ENCODE measurements around the gene MEPCE. TPM values are rescaled to one million over a fixed set of nuclear protein-coding genes. Genes with fewer than 3 reads are reported as not detected.
A peak's percentile ranks its signal among the peaks of the same experiment; 100 is the strongest.

The MEPCE gene
- total RNA-seq, 1 experiment from 2014 or later: 49.7 TPM

DNA sequence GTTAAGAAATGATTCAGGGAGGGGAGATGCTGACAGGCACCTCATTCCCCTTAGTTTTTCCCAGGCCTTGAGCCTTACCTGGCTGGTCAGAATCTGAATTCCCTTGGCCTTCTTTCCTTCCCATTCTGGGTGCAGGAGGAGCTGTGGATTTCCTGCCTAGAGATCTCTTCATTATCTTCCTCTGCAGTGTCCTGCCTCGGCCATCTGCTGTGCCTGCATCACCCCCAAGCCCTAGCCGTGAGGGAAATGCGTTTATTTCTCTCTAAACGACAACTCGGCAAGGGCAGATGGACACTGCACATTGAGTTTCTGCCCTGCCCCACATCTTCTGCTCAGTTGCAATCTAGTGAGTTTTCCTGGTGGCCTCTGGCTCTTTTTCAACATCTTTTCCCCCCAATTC lies 27.8 kb upstream of the MEPCE start:
- no peak for DNase-seq (ENCODE audit: low read depth)

DNA sequence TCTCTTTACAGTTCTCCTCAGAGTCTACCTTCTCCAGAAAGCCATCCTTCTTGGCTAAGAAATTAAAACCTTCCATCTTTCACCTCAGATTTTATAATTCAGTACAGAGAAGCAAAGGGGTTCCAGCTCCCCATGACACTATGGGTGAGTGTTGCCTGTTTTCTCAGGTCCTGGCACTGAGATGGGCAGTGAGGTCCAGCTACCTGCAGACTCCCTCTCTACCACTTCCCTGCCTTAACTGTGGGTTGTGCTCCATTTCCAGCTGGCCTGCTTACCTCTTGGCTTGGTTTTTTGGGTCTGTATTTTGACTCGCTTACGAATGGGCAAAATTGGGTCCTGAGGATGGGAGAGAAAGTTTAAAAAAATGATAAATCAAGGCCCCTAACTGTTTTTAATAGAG lies 27.4 kb upstream of the MEPCE start:
- in situ Hi-C loops (cut with HindIII; ENCODE audit: low pct_unique_long_range_greater_than_20kb, low sequenced_read_pairs): no loop called here
- DNase-seq (ENCODE audit: low read depth): no peak

More for the DNA sequence above, 27.8 kb upstream of the MEPCE start:
- in situ Hi-C loops (cut with HindIII; ENCODE audit: low pct_unique_long_range_greater_than_20kb, low sequenced_read_pairs): no loop called here

DNA sequence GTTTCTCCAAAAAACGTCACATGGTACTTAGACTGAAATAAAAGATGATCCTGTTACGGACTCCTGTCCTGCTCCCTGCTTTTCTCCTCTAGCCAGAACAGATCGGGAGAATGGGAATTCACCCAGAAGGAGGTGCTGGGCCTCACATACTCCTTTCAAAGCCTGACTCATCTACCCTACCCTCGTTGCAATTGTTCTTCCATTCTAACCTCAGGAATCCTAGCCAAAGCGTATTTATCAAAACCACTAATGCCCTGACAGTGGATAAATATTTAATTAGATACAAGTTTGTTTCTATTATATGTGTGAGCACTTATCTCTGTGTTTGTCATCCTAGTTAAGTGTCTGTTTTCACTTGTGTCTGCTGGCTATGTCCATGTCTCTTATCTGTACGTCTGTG lies 22.9 kb upstream of the MEPCE start:
- peak; percentile 22 for DNase-seq (ENCODE audit: low read depth)
- in situ Hi-C loops (cut with HindIII; ENCODE audit: low pct_unique_long_range_greater_than_20kb, low sequenced_read_pairs): no loop called here

DNA sequence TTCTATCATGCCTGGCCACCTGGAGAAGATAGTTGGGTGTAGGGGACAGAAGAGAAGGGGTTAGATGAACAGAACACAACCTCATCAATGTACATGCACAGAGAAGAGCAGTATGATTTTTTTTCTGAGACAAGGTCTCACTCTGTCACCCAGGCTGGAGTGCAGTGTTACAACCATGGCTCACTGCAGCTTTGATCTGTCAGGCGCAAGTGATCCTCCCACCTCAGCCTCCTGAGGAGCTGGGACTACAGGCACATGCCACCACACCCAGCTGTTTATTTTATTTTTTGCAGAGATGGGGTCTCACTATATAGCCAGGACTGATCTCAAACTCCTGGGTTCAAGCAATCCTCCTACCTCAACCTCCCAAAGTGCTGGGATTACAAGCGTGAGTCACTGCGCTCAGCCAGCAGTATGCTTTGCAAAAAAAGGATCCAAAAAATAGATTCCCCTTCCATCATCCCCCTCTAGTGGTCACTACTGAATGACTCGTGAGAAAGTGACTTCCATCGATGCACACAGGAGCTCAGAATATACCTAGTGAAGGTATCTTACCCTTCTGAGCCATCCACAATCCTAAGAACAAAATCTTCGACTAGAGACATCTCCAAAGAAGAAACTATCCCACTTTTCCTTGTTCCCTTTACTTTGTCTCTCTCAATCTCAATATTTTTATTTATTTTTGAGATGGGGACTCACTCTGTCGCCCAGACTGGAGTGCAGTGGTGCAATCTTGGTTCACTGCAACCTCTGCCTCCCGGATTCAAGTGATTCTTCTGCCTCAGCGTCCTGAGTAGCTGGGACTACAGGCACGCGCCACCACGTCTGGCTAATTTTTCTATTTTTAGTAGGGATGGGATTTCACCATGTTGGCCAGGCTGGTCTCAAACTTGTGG lies 22.1 kb upstream of the MEPCE start:
- peak; percentile 61 for DNase-seq (ENCODE audit: low read depth)
- in situ Hi-C loops (cut with HindIII; ENCODE audit: low pct_unique_long_range_greater_than_20kb, low sequenced_read_pairs): no loop called here

DNA sequence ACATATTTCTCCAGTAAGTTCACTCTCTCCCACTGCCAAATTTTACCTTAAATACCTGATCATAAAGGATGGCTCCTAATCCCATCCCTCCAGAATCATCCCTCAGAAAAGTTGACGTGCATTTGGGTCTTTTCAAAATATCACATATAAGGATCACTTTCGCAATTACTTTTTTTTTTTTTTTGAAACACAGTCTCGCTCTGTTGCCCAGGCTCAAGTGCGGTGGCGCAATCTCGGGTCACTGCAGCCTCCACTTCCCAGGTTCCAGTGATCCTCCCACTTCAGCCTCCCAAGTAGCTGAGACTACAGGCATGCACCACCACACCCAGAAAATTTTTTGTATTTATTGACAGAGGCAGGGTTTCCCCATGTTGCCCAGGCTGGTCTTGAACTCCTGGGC lies 18.5 kb upstream of the MEPCE start:
- in situ Hi-C loops (cut with HindIII; ENCODE audit: low pct_unique_long_range_greater_than_20kb, low sequenced_read_pairs): no loop called here
- DNase-seq (ENCODE audit: low read depth): no peak

- in situ Hi-C loops (cut with HindIII; ENCODE audit: low pct_unique_long_range_greater_than_20kb, low sequenced_read_pairs): no loop called here
Measured at GRCh38 chr7:100413346-100413745, 16.3 kb upstream of the MEPCE start.

GRCh38 chr7:100413889-100414288 lies 15.7 kb upstream of the MEPCE start:
- no peak for DNase-seq (ENCODE audit: low read depth)
- in situ Hi-C loops (cut with HindIII; ENCODE audit: low pct_unique_long_range_greater_than_20kb, low sequenced_read_pairs): no loop called here

More at GRCh38 chr7:100413346-100413745, 16.3 kb upstream of the MEPCE start:
- no peak for DNase-seq (ENCODE audit: low read depth)

- DNase-seq (ENCODE audit: low read depth): no peak
- in situ Hi-C loops (cut with HindIII; ENCODE audit: low pct_unique_long_range_greater_than_20kb, low sequenced_read_pairs): no loop called here
Measured at GRCh38 chr7:100415448-100415847, 14.2 kb upstream of the MEPCE start.

GRCh38 chr7:100418930-100419659 lies 10.5 kb upstream of the MEPCE start:
- in situ Hi-C loops (cut with HindIII; ENCODE audit: low pct_unique_long_range_greater_than_20kb, low sequenced_read_pairs): no loop called here
- no peak for DNase-seq (ENCODE audit: low read depth)

DNA sequence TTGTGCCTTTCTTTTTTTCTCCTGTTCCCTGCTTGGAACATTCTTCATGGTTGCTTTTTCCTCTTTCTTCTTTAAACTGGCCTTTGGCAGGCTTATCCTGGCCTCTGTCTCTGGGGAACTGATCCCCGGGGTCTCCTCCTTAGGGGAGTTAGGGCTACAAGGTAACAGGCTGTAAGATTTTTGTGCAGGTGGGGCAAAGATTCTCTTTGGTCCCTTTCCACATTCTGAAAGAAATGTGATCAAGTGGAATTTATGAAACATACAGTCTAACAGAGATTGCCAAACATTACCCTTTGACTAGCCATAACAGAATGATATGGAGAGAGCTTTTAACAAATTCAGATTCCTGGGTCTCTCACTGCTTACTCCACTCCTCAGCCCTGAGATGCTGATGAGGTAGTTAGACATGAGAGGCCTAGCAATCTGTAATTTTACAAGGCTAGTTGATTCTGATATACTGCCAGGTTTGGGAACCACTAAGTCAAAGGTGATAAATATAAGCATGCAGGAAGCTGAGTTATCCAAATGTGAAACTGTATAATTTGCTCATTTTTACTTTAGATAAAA lies 9.9 kb upstream of the MEPCE start:
- in situ Hi-C loops (cut with HindIII; ENCODE audit: low pct_unique_long_range_greater_than_20kb, low sequenced_read_pairs): no loop called here
- no peak for DNase-seq (ENCODE audit: low read depth)

DNA sequence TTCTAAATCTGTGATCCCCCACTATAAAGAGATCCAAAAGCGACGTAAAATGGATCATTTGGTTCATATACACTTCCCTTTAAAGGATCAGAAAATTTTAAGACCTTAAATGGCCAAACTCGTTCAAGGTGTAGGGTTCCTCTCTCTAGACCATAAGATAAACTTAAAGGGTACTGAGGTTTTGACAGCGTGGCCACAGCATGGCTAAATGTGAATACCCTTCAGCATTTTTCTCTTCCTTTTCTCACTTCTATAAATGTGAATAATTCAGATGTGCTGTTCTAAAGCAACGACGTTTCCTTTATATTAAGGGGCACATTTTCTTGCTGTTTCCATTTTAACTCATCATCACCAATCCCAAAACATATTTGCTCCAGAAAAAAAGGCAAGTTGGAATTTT lies 6.3 kb upstream of the MEPCE start:
- no peak for DNase-seq (ENCODE audit: low read depth)
- in situ Hi-C loops (cut with HindIII; ENCODE audit: low pct_unique_long_range_greater_than_20kb, low sequenced_read_pairs): no loop called here

DNA sequence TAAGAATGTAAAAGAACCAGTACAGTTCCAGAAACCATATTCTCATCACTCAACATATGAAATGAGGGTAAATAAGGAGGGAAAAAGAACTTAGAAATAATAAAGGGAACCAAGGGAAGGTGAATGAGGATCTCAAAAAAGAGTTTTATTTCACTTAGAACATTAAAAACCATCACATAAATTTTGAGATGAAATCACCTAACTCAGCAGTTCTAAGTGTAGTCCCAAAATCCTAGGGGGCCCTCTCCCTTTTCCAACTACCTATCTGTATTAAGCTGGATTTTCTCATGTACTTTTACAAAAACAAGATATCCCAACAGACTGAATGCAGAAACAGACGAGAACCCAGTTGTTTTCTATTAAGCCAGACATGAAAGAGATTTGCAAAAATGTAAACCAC lies 4.3 kb upstream of the MEPCE start:
- no peak for DNase-seq (ENCODE audit: low read depth)
- in situ Hi-C loops (cut with HindIII; ENCODE audit: low pct_unique_long_range_greater_than_20kb, low sequenced_read_pairs): no loop called here

- DNase-seq (ENCODE audit: low read depth): no peak
- in situ Hi-C loops (cut with HindIII; ENCODE audit: low pct_unique_long_range_greater_than_20kb, low sequenced_read_pairs): no loop called here
Measured at GRCh38 chr7:100426516-100426915, 3.1 kb upstream of the MEPCE start.

- in situ Hi-C loops (cut with HindIII; ENCODE audit: low pct_unique_long_range_greater_than_20kb, low sequenced_read_pairs): no loop called here
- DNase-seq (ENCODE audit: low read depth): no peak
Measured at GRCh38 chr7:100427762-100428198, 1.9 kb upstream of the MEPCE start.

DNA sequence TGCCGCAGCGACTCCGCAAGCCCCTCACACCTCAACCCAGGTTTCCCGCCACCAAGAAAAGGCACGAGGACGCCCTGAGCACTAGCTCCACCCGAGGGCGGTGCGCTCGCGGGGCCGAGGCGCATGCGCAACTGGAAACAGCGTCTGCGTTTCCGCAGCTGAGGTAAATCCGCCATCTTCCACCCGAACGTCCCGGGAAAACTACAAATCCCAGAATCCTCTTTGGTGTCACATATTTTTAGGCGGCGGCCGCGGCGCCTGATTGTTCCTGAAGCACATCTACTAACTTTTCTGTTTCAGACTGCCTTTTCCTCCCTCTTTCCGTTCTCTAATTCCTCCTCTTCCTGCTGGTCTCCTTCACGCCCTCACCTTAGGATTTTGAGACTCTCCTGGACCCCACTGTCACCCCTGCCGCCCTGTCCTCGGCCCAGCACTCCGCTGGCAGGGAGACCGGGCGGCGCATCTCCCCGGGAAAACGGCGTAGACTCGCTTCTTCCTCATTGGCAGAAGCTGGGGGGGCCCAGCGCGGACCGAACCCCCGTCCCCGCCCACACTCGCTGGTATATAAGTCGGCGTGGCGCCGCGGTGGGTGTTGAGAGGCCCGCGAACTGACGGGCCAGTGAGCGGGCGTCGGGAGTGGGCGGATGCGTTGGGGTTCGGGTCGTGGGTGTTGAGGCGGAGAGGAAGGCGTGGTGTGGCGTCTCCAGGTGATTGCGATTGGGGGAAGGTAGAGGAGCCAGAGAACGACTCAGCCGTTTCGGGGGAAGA lies 1.2 kb upstream of the MEPCE start, which contains the start of gene ZCWPW1:
TSS of gene ZCWPW1 (minus strand) at position 505 of the 768 bp plus-strand sequence. CDS start 8,054 bp downstream, outside the sequence.
- in situ Hi-C loops (cut with HindIII; ENCODE audit: low pct_unique_long_range_greater_than_20kb, low sequenced_read_pairs): no loop called here
- peak; percentile 97 for DNase-seq (ENCODE audit: low read depth)

DNA sequence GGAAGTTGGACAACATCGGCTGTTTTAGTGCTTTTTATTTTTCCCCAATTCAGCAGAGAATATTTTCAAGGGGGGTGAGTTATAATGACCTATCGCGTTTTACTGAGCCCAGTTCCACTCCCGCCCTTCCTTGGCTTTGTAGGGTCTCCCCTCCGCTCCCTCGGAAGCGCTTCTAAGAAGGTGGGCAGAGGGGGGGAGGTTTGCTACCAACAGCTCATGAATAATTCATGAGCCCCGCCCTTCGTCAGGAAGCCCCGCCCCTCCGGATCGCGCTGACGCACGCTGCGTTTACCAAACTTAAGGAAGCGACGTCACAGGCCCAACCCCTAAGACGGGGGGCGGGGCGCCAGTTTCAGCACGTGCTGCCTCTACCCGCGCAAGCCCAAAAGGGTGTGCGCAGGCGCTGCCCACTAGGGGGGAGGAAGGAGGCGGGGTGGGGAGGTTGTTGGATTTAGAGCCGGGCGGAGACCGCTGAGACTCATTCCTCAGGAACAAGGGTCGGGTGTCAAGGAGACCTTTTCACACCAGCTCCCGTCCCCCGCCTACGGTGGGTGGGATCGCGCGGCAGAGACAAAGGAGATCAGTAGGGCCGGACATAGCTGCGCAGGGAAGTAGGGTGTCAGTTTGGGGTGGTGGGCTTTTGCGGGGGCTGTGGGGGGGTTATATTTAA lies 529 bp upstream of the MEPCE start:
- in situ Hi-C loops (cut with HindIII; ENCODE audit: low pct_unique_long_range_greater_than_20kb, low sequenced_read_pairs): no loop called here
- DNase-seq (ENCODE audit: low read depth): peak; percentile 99

DNA sequence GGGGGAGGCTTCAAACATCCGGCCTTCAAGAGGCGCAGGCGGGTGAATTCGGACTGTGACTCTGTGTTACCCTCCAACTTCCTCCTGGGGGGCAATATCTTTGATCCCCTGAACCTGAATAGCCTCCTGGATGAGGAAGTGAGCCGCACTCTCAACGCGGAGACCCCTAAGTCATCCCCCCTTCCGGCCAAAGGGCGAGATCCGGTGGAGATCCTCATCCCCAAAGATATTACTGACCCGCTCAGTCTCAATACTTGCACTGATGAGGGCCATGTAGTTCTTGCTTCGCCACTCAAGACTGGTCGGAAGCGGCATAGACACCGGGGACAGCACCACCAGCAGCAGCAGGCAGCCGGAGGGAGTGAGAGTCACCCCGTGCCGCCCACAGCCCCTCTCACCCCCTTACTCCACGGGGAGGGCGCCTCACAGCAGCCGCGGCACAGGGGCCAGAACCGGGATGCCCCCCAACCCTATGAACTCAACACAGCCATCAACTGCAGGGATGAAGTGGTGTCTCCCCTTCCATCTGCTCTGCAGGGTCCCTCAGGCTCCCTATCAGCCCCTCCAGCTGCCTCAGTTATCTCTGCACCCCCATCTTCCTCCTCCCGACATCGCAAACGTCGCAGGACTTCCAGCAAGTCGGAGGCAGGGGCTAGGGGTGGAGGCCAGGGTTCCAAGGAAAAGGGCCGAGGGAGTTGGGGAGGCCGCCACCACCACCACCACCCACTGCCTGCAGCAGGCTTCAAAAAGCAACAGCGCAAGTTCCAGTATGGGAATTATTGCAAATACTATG lies 1.1 kb downstream of the MEPCE start:
- no peak for DNase-seq (ENCODE audit: low read depth)
- in situ Hi-C loops (cut with HindIII; ENCODE audit: low pct_unique_long_range_greater_than_20kb, low sequenced_read_pairs): no loop called here

Data from Caki2 (cell line).